SK-N-SH (cell line): ENCODE measurements around the gene TGFBR3. TPM values are rescaled to one million over a fixed set of nuclear protein-coding genes. Genes with fewer than 3 reads are reported as not detected.

Experiments
- CTCF ChIA-PET: fragments of 300-600, 350-600 bp; formaldehyde crosslinking; extraction: SDS; loops from one replicate; lab custom pipeline; 2021; lab: Yijun Ruan, JAX
- POLR2A ChIA-PET: fragments of 350-600 bp; sonication (Branson Sonifier 250); formaldehyde crosslinking; extraction: SDS; loops from one replicate; lab custom pipeline; 2020; ENCODE audit warnings: antibody characterized with exemption, inconsistent platforms; lab: Yijun Ruan, JAX
- DNase-seq: peaks from one replicate; pipeline ENCODE4 v3.0.0; 2012
- H2AFZ ChIP-seq: fragments of 200-600 bp; sonication (generic); 2 replicates; pipeline ENCODE4 v1.8.1; 2016; ENCODE audit warnings: antibody characterized with exemption, mild to moderate bottlenecking, low read depth
- H3F3A ChIP-seq: fragments of 200-600 bp; sonication (generic); replicated peaks from 2 replicates; pipeline ENCODE3; 2016; ENCODE audit warnings: antibody characterized with exemption, mild to moderate bottlenecking; ENCODE audit not compliant: insufficient read depth
- H3K27ac ChIP-seq, 2 experiments: fragments of 200-500 bp in 1 of 2; fragments of 200-600 bp in 1 of 2; sonication (Bioruptor generic) in 1 of 2; sonication (generic), shearing (Covaris generic) in 1 of 2; 2 replicates each; pipeline versions ENCODE4 v1.5.1 to v1.6.1; 2014 to 2016; ENCODE audit warnings: low read depth in 2 of 2, inconsistent platforms in 1 of 2, low read length in 1 of 2, mild to moderate bottlenecking in 1 of 2, mixed read lengths in 1 of 2
- H3K27me3 ChIP-seq: fragments of 200-600 bp; sonication (generic), shearing (Covaris generic); 2 replicates; pipeline ENCODE4 v1.6.1; 2016; ENCODE audit warnings: mixed run types; ENCODE audit not compliant: insufficient read depth
- H3K36me3 ChIP-seq, 2 experiments: fragments of 200-500 bp in 1 of 2; fragments of 200-600 bp in 1 of 2; sonication (Bioruptor generic) in 1 of 2; sonication (generic) in 1 of 2; replicated peaks in 1 of 2; 2 replicates each; pipeline versions ENCODE3 to v1.5.1; 2014 to 2016; ENCODE audit warnings: low read length in 1 of 2, mild to moderate bottlenecking in 1 of 2; ENCODE audit not compliant: insufficient read depth in 2 of 2, control insufficient read depth in 1 of 2
- H3K4me1 ChIP-seq, 2 experiments: fragments of 200-500 bp in 1 of 2; fragments of 200-600 bp in 1 of 2; sonication (Bioruptor generic) in 1 of 2; sonication (generic), shearing (Covaris generic) in 1 of 2; 2 replicates each; pipeline versions ENCODE4 v1.5.1 to v1.6.1; 2014 to 2016; ENCODE audit warnings: low read depth in 1 of 2, low read length in 1 of 2, mixed run types in 1 of 2; ENCODE audit not compliant: insufficient read depth in 2 of 2, control insufficient read depth in 1 of 2
- H3K4me2 ChIP-seq: fragments of 200-600 bp; sonication (generic), shearing (Covaris generic); 2 replicates; pipeline ENCODE4 v1.6.1; 2017; ENCODE audit warnings: mixed run types
- H3K4me3 ChIP-seq, 2 experiments: fragments of 200-500 bp in 1 of 2; fragments of 200-600 bp in 1 of 2; sonication (Bioruptor generic) in 1 of 2; sonication (generic), shearing (Covaris generic) in 1 of 2; 2 replicates each; pipeline versions ENCODE4 v1.5.1 to v1.8.1; 2014 to 2016; ENCODE audit warnings: low read depth in 2 of 2, inconsistent platforms in 1 of 2, low read length in 1 of 2, mild to moderate bottlenecking in 1 of 2, mixed read lengths in 1 of 2, moderate library complexity in 1 of 2
- H3K79me2 ChIP-seq: fragments of 200-600 bp; sonication (generic); 2 replicates; pipeline ENCODE4 v1.8.1; 2017; ENCODE audit warnings: mild to moderate bottlenecking; ENCODE audit not compliant: insufficient read depth
- H3K9ac ChIP-seq: fragments of 200-600 bp; sonication (generic); 2 replicates; pipeline ENCODE4 v1.6.1; 2017; ENCODE audit warnings: mixed run types
- H3K9me2 ChIP-seq: fragments of 200-600 bp; sonication (generic); 2 replicates; pipeline ENCODE4 v1.6.1; 2017; ENCODE audit warnings: mixed run types
- H3K9me3 ChIP-seq: fragments of 200-600 bp; sonication (generic); 2 replicates; pipeline ENCODE4 v1.6.1; 2017; ENCODE audit warnings: mixed run types, mild to moderate bottlenecking, moderate library complexity
- H4K20me1 ChIP-seq: fragments of 200-600 bp; sonication (generic); 2 replicates; pipeline ENCODE4 v1.6.1; 2017; ENCODE audit warnings: mild to moderate bottlenecking, mixed run types; ENCODE audit not compliant: insufficient read depth
- CHD2 ChIP-seq: fragments of 150-350 bp; IDR thresholded peaks from 2 replicates; pipeline ENCODE4 v1.6.1; 2018; ENCODE audit warnings: low read length; ENCODE audit not compliant: partially characterized antibody
- ELF1 ChIP-seq: IDR thresholded peaks from 2 replicates; pipeline ENCODE4 v1.4.0; 2012
- FOXM1 ChIP-seq: IDR thresholded peaks from 2 replicates; pipeline ENCODE4 v1.4.0; 2012; ENCODE audit warnings: low read depth, mild to moderate bottlenecking
- MAX ChIP-seq: IDR thresholded peaks from 2 replicates; pipeline ENCODE4 v1.4.0; 2012; ENCODE audit warnings: low read depth
- MEF2A ChIP-seq: IDR thresholded peaks from 2 replicates; pipeline ENCODE4 v1.4.0; 2012; ENCODE audit warnings: low read depth, borderline replicate concordance
- NRF1 ChIP-seq: IDR thresholded peaks from 2 replicates; pipeline ENCODE4 v1.6.1; 2012; ENCODE audit warnings: low read depth, mild to moderate bottlenecking, low read length
- POLR2AphosphoS5 ChIP-seq: IDR thresholded peaks from 2 replicates; pipeline ENCODE4 v1.6.1; 2012; ENCODE audit warnings: low read depth, low read length
- RAD21 ChIP-seq: IDR thresholded peaks from 2 replicates; pipeline ENCODE4 v1.6.1; 2012; ENCODE audit warnings: mild to moderate bottlenecking, low read length
- RCOR1 ChIP-seq: fragments of 150-350 bp; IDR thresholded peaks from 2 replicates; pipeline ENCODE4 v1.6.1; 2017; ENCODE audit warnings: antibody characterized with exemption, low read length
- REST ChIP-seq: IDR thresholded peaks from 2 replicates; pipeline ENCODE4 v1.6.1; 2012; ENCODE audit warnings: mild to moderate bottlenecking, low read depth, low read length, moderate library complexity
- SIN3A ChIP-seq: IDR thresholded peaks from 2 replicates; pipeline ENCODE4 v1.6.1; 2012; ENCODE audit warnings: low read depth, mild to moderate bottlenecking, low read length, moderate library complexity, borderline replicate concordance
- SMC3 ChIP-seq: IDR thresholded peaks from 2 replicates; pipeline ENCODE4 v1.6.1; 2012; ENCODE audit warnings: low read depth, low read length, improper control_type of control experiment
- USF2 ChIP-seq: fragments of 150-350 bp; IDR thresholded peaks from 2 replicates; pipeline ENCODE4 v1.6.1; 2017; ENCODE audit warnings: antibody characterized with exemption, low read length, low read depth, borderline replicate concordance
- YY1 ChIP-seq: IDR thresholded peaks from 2 replicates; pipeline ENCODE4 v1.4.0; 2012; ENCODE audit warnings: low read depth, mild to moderate bottlenecking
- ZBTB33 ChIP-seq: IDR thresholded peaks from 2 replicates; pipeline ENCODE4 v1.4.0; 2012; ENCODE audit warnings: low read depth, borderline replicate concordance
- WGBS: methylation state at CpG from one replicate; pipeline ENCODE4 v1.1.6; 2017; ENCODE audit warnings: low lambda C conversion rate; 5-methylcytosine and 5-hydroxymethylcytosine counted together
- polyA plus RNA-seq, 3 experiments: library from polyadenylated mRNA; depleted of rRNA; stranded (reverse); fragments of >200 nt; gene quantifications; 2 replicates each; pipeline ENCODE4 v1.2.3, GENCODE V29; 2012

TGFBR3 gene
- polyA plus RNA-seq, 1 of the 3 experiments (the other 2 are of a cell fraction), result 0.07 TPM

GRCh38 chr1:91693557-91693956 lies 192.4 kb downstream of the TGFBR3 start:
- Histone ChIP-seq H3K9ac (no peak overlapping the region), H3K79me2 (no peaks in the 10 kb centered on the region), H3K4me3 (no peak overlapping the region), H3K9me2 (no peaks in the 10 kb centered on the region), H3K27ac (no peak overlapping the region), H3K27me3 (peaks cover 61% of the 10 kb centered on the region; the same call in 1 of the 2 replicates), H3K4me1 (no peaks in the 10 kb centered on the region; a peak in 1 of 4 replicates), H3K9me3 (no peaks in the 10 kb centered on the region), H3K36me3 (no peaks in the 10 kb centered on the region), H4K20me1 (no peaks in the 10 kb centered on the region), H2AFZ (no peak overlapping the region), H3F3A (no peaks in the 10 kb centered on the region), H3K4me2 (no peak overlapping the region)
- TF ChIP-seq NRF1 (no peak), RAD21 (no peak), ELF1 (no peak), REST (no peak), CHD2 (no peak), SMC3 (no peak), ZBTB33 (no peak), MEF2A (no peak), YY1 (no peak), SIN3A (no peak), FOXM1 (no peak), MAX (no peak), RCOR1 (no peak), POLR2AphosphoS5 (no peak), USF2 (no peak)
- CTCF ChIA-PET, result interaction anchor here (1.0 kb wide), 1 partner anchor 12 kb away, joined by 3 read pairs; no protein-coding TSS in a partner anchor
- WGBS, result 46% methylated on average over 2 of the region's 2 CpGs
- no peak for DNase-seq
- POLR2A ChIA-PET, result no interaction called here
